ENCODE results near the gene RABGGTA. TPM values are rescaled to one million over a fixed set of nuclear protein-coding genes. Genes with fewer than 3 reads are reported as not detected.

RABGGTA gene
- polyA plus RNA-seq, 4 donors = 25.3 to 58.6 (median 36.0) TPM

- peak overlapping the region in 1 of 3 donors; percentile 1 for H3K4me3 ChIP-seq (ENCODE audit: low read depth in 1 of 3, low read length in 3 of 3)
Observed at GRCh38 chr14:24297190-24297964, 26.0 kb upstream of the RABGGTA start.

DNA sequence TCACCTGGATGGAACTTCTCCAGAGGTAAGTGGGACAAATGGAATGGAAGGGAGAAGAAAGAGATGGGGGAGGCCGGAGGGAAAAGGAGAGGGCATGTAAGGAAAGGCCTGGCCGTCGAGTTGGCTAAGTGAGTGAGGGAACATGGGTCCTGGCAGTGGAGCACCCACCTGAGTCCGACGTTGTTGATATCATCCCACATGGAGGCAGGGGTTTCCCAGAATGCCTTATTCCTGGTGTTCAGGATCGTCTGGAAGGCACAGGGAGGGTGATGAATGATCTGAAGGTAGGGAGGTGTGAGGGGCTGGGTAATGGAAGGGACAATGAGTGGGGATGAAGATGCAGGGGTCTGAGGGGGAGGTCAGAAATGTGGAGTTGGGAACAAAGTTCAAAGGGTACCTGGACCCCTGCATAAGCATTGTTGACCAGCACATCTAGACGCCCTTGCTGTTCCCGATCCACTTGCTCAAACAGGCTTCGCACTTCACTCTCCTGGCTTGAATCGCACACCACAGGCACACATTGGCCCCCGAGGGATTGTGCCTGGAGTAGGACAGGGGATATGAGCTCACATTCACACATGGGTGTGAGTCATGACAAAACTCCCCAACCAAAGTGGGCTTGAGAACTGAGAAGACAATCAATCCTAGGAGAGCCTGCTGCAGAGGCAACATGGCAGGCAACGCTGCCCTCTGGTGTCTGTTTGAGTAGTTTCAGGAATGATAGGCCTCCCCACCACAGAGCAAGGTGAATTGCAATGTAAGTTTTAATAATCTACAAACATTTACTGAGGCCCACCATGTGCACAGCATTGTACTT is 25.2 kb upstream of the RABGGTA start:
- no peak for FAIRE-seq
- peak; percentile 72 to 77 for DNase-seq
- Histone ChIP-seq H3K36me3 (ENCODE audit: control insufficient read depth in 3 of 3, insufficient read depth in 2 of 3, low read depth in 1 of 3, low read length in 3 of 3) (peaks cover under 1 to 53% (median 16%) of the 10 kb centered on the region in 3 donors), H3K27ac (ENCODE audit: low read depth in 1 of 3, low read length in 2 of 3) (peak overlapping the region in 1 of 3 donors; percentile 56), H3K9me3 (ENCODE audit: control insufficient read depth in 2 of 2, insufficient read depth in 1 of 2, low read depth in 1 of 2, low read length in 1 of 2) (no peaks in the 10 kb centered on the region), H3K4me3 (ENCODE audit: low read depth in 1 of 3, low read length in 3 of 3) (no peak overlapping the region), H3K27me3 (ENCODE audit: control insufficient read depth in 3 of 3, insufficient read depth in 3 of 3, low read length in 3 of 3) (no peaks in the 10 kb centered on the region), H3K4me1 (ENCODE audit: control insufficient read depth in 3 of 3, insufficient read depth in 2 of 3, low read depth in 1 of 3, low read length in 2 of 3) (peaks cover 0 to 36% (median 0%) of the 10 kb centered on the region in 3 donors)
- 67% methylated on average over 12 of the region's 12 CpGs for WGBS, 3 donors

More at GRCh38 chr14:24297190-24297964, 26.0 kb upstream of the RABGGTA start:
- FAIRE-seq (no peak), DNase-seq (peak; percentile 66 to 67)
- H3K4me1 ChIP-seq (ENCODE audit: control insufficient read depth in 3 of 3, insufficient read depth in 2 of 3, low read depth in 1 of 3, low read length in 2 of 3) = peaks cover 0 to 45% (median 0%) of the 10 kb centered on the region in 3 donors
- H3K27ac ChIP-seq (ENCODE audit: low read depth in 1 of 3, low read length in 2 of 3) = peak overlapping the region in 1 of 3 donors; percentile 56
- H3K9me3 ChIP-seq (ENCODE audit: control insufficient read depth in 2 of 2, insufficient read depth in 1 of 2, low read depth in 1 of 2, low read length in 1 of 2) = no peaks in the 10 kb centered on the region
- WGBS, 3 donors = 29 to 44% (median 30%) methylated on average over 5 of the region's 5 CpGs
- H3K27me3 ChIP-seq (ENCODE audit: control insufficient read depth in 3 of 3, insufficient read depth in 3 of 3, low read length in 3 of 3) = no peaks in the 10 kb centered on the region
- peaks cover 8 to 50% (median 18%) of the 10 kb centered on the region in 3 donors for H3K36me3 ChIP-seq (ENCODE audit: control insufficient read depth in 3 of 3, insufficient read depth in 2 of 3, low read depth in 1 of 3, low read length in 3 of 3)

DNA sequence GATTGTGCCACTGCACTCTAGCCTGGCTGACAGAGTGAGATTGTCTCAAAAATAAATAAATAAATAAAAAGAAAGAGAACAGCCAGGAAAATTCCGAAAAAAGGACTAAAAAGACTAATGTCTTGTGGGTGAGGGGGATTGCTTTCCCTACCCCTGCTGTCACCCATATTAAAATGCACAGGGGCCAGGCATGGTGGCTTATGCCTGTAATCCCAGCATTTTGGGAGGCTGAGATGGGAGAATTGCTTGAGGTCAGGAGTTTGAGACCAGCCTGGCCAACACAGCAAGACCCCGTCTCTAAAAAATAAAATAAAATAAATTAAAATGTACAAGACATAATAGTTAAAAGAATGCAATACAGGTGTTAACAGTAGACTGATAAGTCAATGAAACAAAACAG is 22.1 kb upstream of the RABGGTA start:
- Histone ChIP-seq H3K4me1 (ENCODE audit: control insufficient read depth in 3 of 3, insufficient read depth in 2 of 3, low read depth in 1 of 3, low read length in 2 of 3) (peaks cover 0 to 15% (median 0%) of the 10 kb centered on the region in 3 donors), H3K27me3 (ENCODE audit: control insufficient read depth in 3 of 3, insufficient read depth in 3 of 3, low read length in 3 of 3) (no peaks in the 10 kb centered on the region), H3K4me3 (ENCODE audit: low read depth in 1 of 3, low read length in 3 of 3) (no peak overlapping the region), H3K36me3 (ENCODE audit: control insufficient read depth in 3 of 3, insufficient read depth in 2 of 3, low read depth in 1 of 3, low read length in 3 of 3) (peaks cover 5 to 70% (median 29%) of the 10 kb centered on the region in 3 donors), H3K27ac (ENCODE audit: low read depth in 1 of 3, low read length in 2 of 3) (no peak overlapping the region), H3K9me3 (ENCODE audit: control insufficient read depth in 2 of 2, insufficient read depth in 1 of 2, low read depth in 1 of 2, low read length in 1 of 2) (no peaks in the 10 kb centered on the region)
- FAIRE-seq (no peak), DNase-seq (no peak)
- 91 to 96% (median 95%) methylated on average over 2 of the region's 2 CpGs for WGBS, 3 donors

GRCh38 chr14:24292118-24292807 is 20.9 kb upstream of the RABGGTA start:
- 93 to 96% (median 93%) methylated on average over 11 of the region's 11 CpGs for WGBS, 3 donors
- H3K27me3 ChIP-seq (ENCODE audit: control insufficient read depth in 3 of 3, insufficient read depth in 3 of 3, low read length in 3 of 3) = no peaks in the 10 kb centered on the region
- no peak overlapping the region for H3K4me3 ChIP-seq (ENCODE audit: low read depth in 1 of 3, low read length in 3 of 3)
- H3K9me3 ChIP-seq (ENCODE audit: control insufficient read depth in 2 of 2, insufficient read depth in 1 of 2, low read depth in 1 of 2, low read length in 1 of 2) = no peaks in the 10 kb centered on the region
- H3K36me3 ChIP-seq (ENCODE audit: control insufficient read depth in 3 of 3, insufficient read depth in 2 of 3, low read depth in 1 of 3, low read length in 3 of 3) = peaks cover 5 to 68% (median 29%) of the 10 kb centered on the region in 3 donors
- H3K27ac ChIP-seq (ENCODE audit: low read depth in 1 of 3, low read length in 2 of 3) = no peak overlapping the region
- FAIRE-seq = no peak
- no peak for DNase-seq
- peaks cover 0 to 8% (median 0%) of the 10 kb centered on the region in 3 donors for H3K4me1 ChIP-seq (ENCODE audit: control insufficient read depth in 3 of 3, insufficient read depth in 2 of 3, low read depth in 1 of 3, low read length in 2 of 3)

GRCh38 chr14:24291446-24292117 is 20.2 kb upstream of the RABGGTA start:
- DNase-seq = no peak
- H3K36me3 ChIP-seq (ENCODE audit: control insufficient read depth in 3 of 3, insufficient read depth in 2 of 3, low read depth in 1 of 3, low read length in 3 of 3) = peaks cover 5 to 65% (median 29%) of the 10 kb centered on the region in 3 donors
- WGBS, 3 donors = 85 to 96% (median 91%) methylated on average over 3 of the region's 3 CpGs
- no peak for FAIRE-seq
- peaks cover 0 to under 1% (median 0%) of the 10 kb centered on the region in 3 donors for H3K4me1 ChIP-seq (ENCODE audit: control insufficient read depth in 3 of 3, insufficient read depth in 2 of 3, low read depth in 1 of 3, low read length in 2 of 3)
- no peak overlapping the region for H3K27ac ChIP-seq (ENCODE audit: low read depth in 1 of 3, low read length in 2 of 3)
- H3K27me3 ChIP-seq (ENCODE audit: control insufficient read depth in 3 of 3, insufficient read depth in 3 of 3, low read length in 3 of 3) = no peaks in the 10 kb centered on the region
- no peak overlapping the region for H3K4me3 ChIP-seq (ENCODE audit: low read depth in 1 of 3, low read length in 3 of 3)
- H3K9me3 ChIP-seq (ENCODE audit: control insufficient read depth in 2 of 2, insufficient read depth in 1 of 2, low read depth in 1 of 2, low read length in 1 of 2) = no peaks in the 10 kb centered on the region

DNA sequence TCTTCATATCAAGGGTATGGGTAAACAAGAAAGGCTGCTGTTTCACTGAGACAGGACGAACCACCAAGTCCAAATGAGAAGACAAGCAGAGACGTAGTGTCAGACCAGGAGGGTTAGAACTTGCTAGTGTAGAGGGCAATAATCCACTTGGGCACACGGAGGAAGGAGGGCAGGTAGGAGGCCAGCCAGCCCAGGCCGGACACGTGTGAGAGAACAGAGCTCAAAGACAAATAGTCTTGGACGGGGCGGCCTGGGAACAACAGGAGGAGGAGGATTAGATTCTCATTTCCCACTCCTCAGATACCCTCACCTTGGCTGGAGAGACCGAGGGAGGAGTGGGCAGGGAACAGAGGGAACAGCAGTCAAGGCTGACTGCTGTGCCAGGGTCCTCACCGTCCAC is 19.3 kb upstream of the RABGGTA start:
- Histone ChIP-seq H3K4me1 (ENCODE audit: control insufficient read depth in 3 of 3, insufficient read depth in 2 of 3, low read depth in 1 of 3, low read length in 2 of 3) (no peaks in the 10 kb centered on the region), H3K36me3 (ENCODE audit: control insufficient read depth in 3 of 3, insufficient read depth in 2 of 3, low read depth in 1 of 3, low read length in 3 of 3) (peaks cover 5 to 60% (median 22%) of the 10 kb centered on the region in 3 donors), H3K4me3 (ENCODE audit: low read depth in 1 of 3, low read length in 3 of 3) (no peak overlapping the region), H3K9me3 (ENCODE audit: control insufficient read depth in 2 of 2, insufficient read depth in 1 of 2, low read depth in 1 of 2, low read length in 1 of 2) (no peaks in the 10 kb centered on the region), H3K27ac (ENCODE audit: low read depth in 1 of 3, low read length in 2 of 3) (no peak overlapping the region), H3K27me3 (ENCODE audit: control insufficient read depth in 3 of 3, insufficient read depth in 3 of 3, low read length in 3 of 3) (no peaks in the 10 kb centered on the region)
- 89 to 92% (median 91%) methylated on average over 9 of the region's 9 CpGs for WGBS, 3 donors
- FAIRE-seq (no peak), DNase-seq (no peak)

- H3K9me3 ChIP-seq (ENCODE audit: control insufficient read depth in 2 of 2, insufficient read depth in 1 of 2, low read depth in 1 of 2, low read length in 1 of 2) = no peaks in the 10 kb centered on the region
- H3K4me3 ChIP-seq (ENCODE audit: low read depth in 1 of 3, low read length in 3 of 3) = no peak overlapping the region
- no peaks in the 10 kb centered on the region for H3K27me3 ChIP-seq (ENCODE audit: control insufficient read depth in 3 of 3, insufficient read depth in 3 of 3, low read length in 3 of 3)
- no peak overlapping the region for H3K27ac ChIP-seq (ENCODE audit: low read depth in 1 of 3, low read length in 2 of 3)
- DNase-seq = no peak
- no peak for FAIRE-seq
- peaks cover 5 to 55% (median 22%) of the 10 kb centered on the region in 3 donors for H3K36me3 ChIP-seq (ENCODE audit: control insufficient read depth in 3 of 3, insufficient read depth in 2 of 3, low read depth in 1 of 3, low read length in 3 of 3)
- WGBS, 3 donors = 70 to 77% (median 73%) methylated on average over 6 of the region's 6 CpGs
- no peaks in the 10 kb centered on the region for H3K4me1 ChIP-seq (ENCODE audit: control insufficient read depth in 3 of 3, insufficient read depth in 2 of 3, low read depth in 1 of 3, low read length in 2 of 3)
Observed at GRCh38 chr14:24289649-24290280, 18.4 kb upstream of the RABGGTA start.

All from small intestine (tissue), 7 donors.